GM21526 (cell line): Measurements from ENCODE around the gene CFAP91.
"Not testable (repeated sequence)": the region's sequence is repeated elsewhere in the genome, so short reads cannot be mapped to it uniquely, and the experiment has no call there.

Experiments
- ATAC-seq: cut with Tn5 transposase; IDR thresholded peaks from one replicate; pipeline ENCODE4 v1.9.1; 2021; ENCODE audit warnings: moderate library complexity; ENCODE audit not compliant: unreplicated experiment, low FRiP score

CFAP91 gene

GRCh38 chr3:119676771-119677640 lies 25.8 kb upstream of the CFAP91 start, which contains the start of gene COX17:
Gene COX17 (minus strand): TSS chr3:119677406. CDS start chr3:119677310, 96 bp downstream.
- ATAC-seq: peak; percentile 86

GRCh38 chr3:119677641-119677934 lies 25.2 kb upstream of the CFAP91 start:
- ATAC-seq: peak; percentile 1

- not testable (repeated sequence) for ATAC-seq
These were observed 24.6 kb upstream of the CFAP91 start for GRCh38 chr3:119678209-119678608.

- no peak for ATAC-seq
These were observed 22.9 kb upstream of the CFAP91 start for GRCh38 chr3:119679874-119680273.

- no peak for ATAC-seq
These were observed 21.5 kb upstream of the CFAP91 start for GRCh38 chr3:119681279-119681678.

- ATAC-seq: no peak
These were observed 19.4 kb upstream of the CFAP91 start for GRCh38 chr3:119683421-119683820.

GRCh38 chr3:119690043-119690656 lies 12.7 kb upstream of the CFAP91 start:
- ATAC-seq: no peak

- ATAC-seq: no peak
These were observed 7.3 kb upstream of the CFAP91 start for GRCh38 chr3:119695480-119695879.

- peak; percentile 33 for ATAC-seq
These were observed 5.4 kb upstream of the CFAP91 start for GRCh38 chr3:119697394-119697793.

- ATAC-seq: no peak
These were observed 2.4 kb upstream of the CFAP91 start for GRCh38 chr3:119700269-119700919.

GRCh38 chr3:119700920-119701734 lies 1.7 kb upstream of the CFAP91 start:
- ATAC-seq: no peak

GRCh38 chr3:119703820-119704531 lies 1.2 kb downstream of the CFAP91 start:
- no peak for ATAC-seq

- ATAC-seq: no peak
These were observed 12.3 kb downstream of the CFAP91 start for GRCh38 chr3:119715105-119715504.

- no peak for ATAC-seq
These were observed 14.2 kb downstream of the CFAP91 start for GRCh38 chr3:119716998-119717397.

GRCh38 chr3:119717520-119717919 lies 14.7 kb downstream of the CFAP91 start:
- no peak for ATAC-seq

- ATAC-seq: no peak
These were observed 20.2 kb downstream of the CFAP91 start for GRCh38 chr3:119723022-119723421.

- ATAC-seq: no peak
These were observed 24.1 kb downstream of the CFAP91 start for GRCh38 chr3:119726909-119727308.

GRCh38 chr3:119729996-119730395 lies 27.2 kb downstream of the CFAP91 start:
- no peak for ATAC-seq

- no peak for ATAC-seq
These were observed 28.9 kb downstream of the CFAP91 start for GRCh38 chr3:119731560-119732343.
